HCT116 (cell line): Measurements from ENCODE around the gene DENND5B. TPM values are rescaled to one million over a fixed set of nuclear protein-coding genes. Genes with fewer than 3 reads are reported as not detected.

Experiments
- ATAC-seq: fragments of 200-7000 bp; cut with Tn5 transposase; 2 replicates; pipeline ENCODE4 v1.9.1; 2020; ENCODE audit warnings: mild to moderate bottlenecking, moderate library complexity
- BruUV-seq: library from RNA; stranded (reverse); fragments of 400-500 nt; replicated peaks from 2 replicates; lab custom pipeline; 2021; lab: Mats Ljungman, UMichigan
- CTCF ChIA-PET: fragments of 300-600 bp; sonication (Branson Sonifier 250); formaldehyde crosslinking; loops from one replicate; lab custom pipeline; 2021; ENCODE audit warnings: antibody characterized with exemption; lab: Charles Lee
- POLR2A ChIA-PET: fragments of 300-600, 350-600 bp; sonication (Branson Sonifier 250); formaldehyde crosslinking; loops from one replicate; lab custom pipeline; 2021; ENCODE audit warnings: antibody characterized with exemption; lab: Charles Lee
- RAD21 ChIA-PET, 2 experiments: fragments of 300-600 bp; sonication (Branson Sonifier 250); formaldehyde crosslinking; loops; one replicate each; lab custom pipeline; 2023; ENCODE audit warnings: low total read pairs in 2 of 2; ENCODE audit not compliant: uncharacterized antibody in 2 of 2, unreplicated experiment in 2 of 2, low non-redundant PET in 1 of 2; lab: Charles Lee
- DNase-seq: peaks from one replicate; pipeline ENCODE4 v3.0.0-alpha.2; 2010; ENCODE audit warnings: low read depth, low spot score
- H2AFZ ChIP-seq: fragments of 200-600 bp; shearing (Covaris generic), sonication (generic); 2 replicates; pipeline ENCODE4 v1.6.1; 2017; ENCODE audit warnings: low read depth, mixed run types, mixed read lengths, antibody characterized with exemption, low read length; ENCODE audit not compliant: poor library complexity, severe bottlenecking
- H3K27ac ChIP-seq: 2 replicates; pipeline ENCODE4 v1.5.1; 2012; ENCODE audit warnings: low read depth, low read length
- H3K27me3 ChIP-seq: fragments of 200-600 bp; sonication (generic); 2 replicates; pipeline ENCODE4 v1.6.1; 2016; ENCODE audit warnings: mixed run types, low read length, mixed read lengths; ENCODE audit not compliant: insufficient read depth
- H3K36me3 ChIP-seq, 2 experiments: fragments of 200-500 bp in 1 of 2; fragments of 200-600 bp in 1 of 2; sonication (Bioruptor generic) in 1 of 2; sonication (generic) in 1 of 2; 2 replicates each; pipeline versions ENCODE4 v1.5.1 to v1.6.1; 2014 to 2016; ENCODE audit warnings: low read length in 2 of 2, inconsistent platforms in 1 of 2, mixed read lengths in 1 of 2, mixed run types in 1 of 2; ENCODE audit not compliant: insufficient read depth in 2 of 2, control insufficient read depth in 1 of 2
- H3K4me1 ChIP-seq, 2 experiments: fragments of 200-600 bp in 1 of 2; sonication (generic) in 1 of 2; 2 replicates each; pipeline versions ENCODE4 v1.5.1 to v1.6.1; 2012 to 2017; ENCODE audit warnings: low read length in 2 of 2, inconsistent platforms in 1 of 2, mild to moderate bottlenecking in 1 of 2, mixed read lengths in 1 of 2, mixed run types in 1 of 2, moderate library complexity in 1 of 2; ENCODE audit not compliant: insufficient read depth in 2 of 2, control insufficient read depth in 1 of 2
- H3K4me2 ChIP-seq: fragments of 200-600 bp; sonication (generic); 2 replicates; pipeline ENCODE4 v1.6.1; 2017; ENCODE audit warnings: mixed run types, low read length, mixed read lengths
- H3K4me3 ChIP-seq, 2 experiments: fragments of 200-600 bp in 1 of 2; sonication (generic) in 1 of 2; replicated peaks in 1 of 2; 2 replicates each; pipeline ENCODE4 v1.5.1; 2011 to 2016; ENCODE audit warnings: low read length in 2 of 2, control low read depth in 1 of 2, low read depth in 1 of 2, mild to moderate bottlenecking in 1 of 2, mixed read lengths in 1 of 2, mixed run types in 1 of 2
- H3K79me2 ChIP-seq: fragments of 200-600 bp; sonication (generic); 2 replicates; pipeline ENCODE4 v1.6.1; 2017; ENCODE audit warnings: mild to moderate bottlenecking, mixed run types, low read length, moderate library complexity, mixed read lengths; ENCODE audit not compliant: insufficient read depth
- H3K9ac ChIP-seq: fragments of 200-600 bp; sonication (generic); 2 replicates; pipeline ENCODE4 v1.6.1; 2016; ENCODE audit warnings: low read length, mixed read lengths
- H3K9me2 ChIP-seq: fragments of 200-600 bp; sonication (generic), shearing (Covaris generic); 2 replicates; pipeline ENCODE4 v1.6.1; 2017; ENCODE audit warnings: mixed run types, mild to moderate bottlenecking, moderate library complexity; ENCODE audit not compliant: insufficient read depth
- H3K9me3 ChIP-seq, 2 experiments: fragments of 200-500 bp in 1 of 2; fragments of 200-600 bp in 1 of 2; sonication (Bioruptor generic) in 1 of 2; sonication (generic) in 1 of 2; 2 replicates each; pipeline ENCODE4 v1.6.1; 2014 to 2017; ENCODE audit warnings: low read length in 2 of 2, mixed read lengths in 2 of 2, inconsistent platforms in 1 of 2, low read depth in 1 of 2, mild to moderate bottlenecking in 1 of 2, mixed run types in 1 of 2, moderate library complexity in 1 of 2; ENCODE audit not compliant: control insufficient read depth in 1 of 2, insufficient read depth in 1 of 2
- H4K20me1 ChIP-seq: fragments of 200-600 bp; sonication (generic), shearing (Covaris generic); 2 replicates; pipeline ENCODE4 v1.6.1; 2017; ENCODE audit warnings: mixed run types, mild to moderate bottlenecking, moderate library complexity; ENCODE audit not compliant: insufficient read depth
- ATF3 ChIP-seq: IDR thresholded peaks from 2 replicates; pipeline ENCODE4 v1.6.1; 2012
- CBX3 ChIP-seq: IDR thresholded peaks from 2 replicates; pipeline ENCODE4 v1.6.1; 2012; ENCODE audit warnings: low read depth
- CTCF ChIP-seq, 3 experiments: fragments of 200-600 bp in 1 of 3; sonication (generic) in 1 of 3; IDR thresholded peaks in 2 of 3; conservative IDR thresholded peaks in 1 of 3; 2 replicates each; pipeline ENCODE4 v1.5.1; 2012 to 2017; ENCODE audit warnings: low read depth in 2 of 3, low read length in 2 of 3, antibody characterized with exemption in 1 of 3, borderline replicate concordance in 1 of 3, control low read depth in 1 of 3, mild to moderate bottlenecking in 1 of 3, mixed read lengths in 1 of 3, mixed run types in 1 of 3, moderate library complexity in 1 of 3; ENCODE audit not compliant: insufficient read depth in 1 of 3
- ELF1 ChIP-seq: IDR thresholded peaks from 2 replicates; pipeline ENCODE4 v1.6.1; 2012; ENCODE audit warnings: low read depth, borderline replicate concordance
- EZH2phosphoT487 ChIP-seq: fragments of 200-600 bp; IDR thresholded peaks from 2 replicates; pipeline ENCODE4 v1.6.1; 2018; ENCODE audit warnings: antibody characterized with exemption, borderline replicate concordance
- FOSL1 ChIP-seq: IDR thresholded peaks from 2 replicates; pipeline ENCODE4 v1.6.1; 2012; ENCODE audit warnings: low read depth
- JUND ChIP-seq: IDR thresholded peaks from 2 replicates; pipeline ENCODE4 v1.6.1; 2012
- POLR2AphosphoS5 ChIP-seq: IDR thresholded peaks from 2 replicates; pipeline ENCODE4 v1.6.1; 2011; ENCODE audit warnings: mild to moderate bottlenecking, low read depth, low read length, moderate library complexity
- RAD21 ChIP-seq: IDR thresholded peaks from 2 replicates; pipeline ENCODE4 v1.6.1; 2012; ENCODE audit warnings: low read depth, mild to moderate bottlenecking
- SIN3A ChIP-seq: IDR thresholded peaks from 2 replicates; pipeline ENCODE4 v1.6.1; 2012; ENCODE audit warnings: low read depth
- SP1 ChIP-seq: IDR thresholded peaks from 2 replicates; pipeline ENCODE4 v1.6.1; 2012; ENCODE audit warnings: low read depth
- ZFX ChIP-seq: fragments of 450-650 bp; IDR thresholded peaks from 2 replicates; pipeline ENCODE4 v1.6.1; 2017
- ZNF274 ChIP-seq: fragments of 200-500 bp; sonication (Bioruptor generic); IDR thresholded peaks from 2 replicates; pipeline ENCODE4 v1.6.1; 2014; ENCODE audit warnings: mild to moderate bottlenecking, low read depth, low read length, inconsistent platforms
- intact Hi-C: fragments of 100-400 bp; cut with micrococcal nuclease; formaldehyde crosslinking; loops from 2 replicates; pipeline ENCODE4 v1.10.0; 2022
- total RNA-seq: library from RNA; stranded (reverse); gene quantifications from one replicate; pipeline ENCODE4 v1.2.1, GENCODE V29; 2021; ENCODE audit not compliant: unreplicated experiment
- TF ChIP-seq, protein P1 (sequence below): IDR thresholded peaks from 2 replicates; pipeline ENCODE4 v1.6.1; 2011; ENCODE audit warnings: mild to moderate bottlenecking, low read length, moderate library complexity; ENCODE audit not compliant: insufficient replicate concordance; ENCODE audit errors: extremely low read depth
- TF ChIP-seq, protein P2 (sequence below): IDR thresholded peaks from 2 replicates; pipeline ENCODE4 v1.6.1; 2012

Gene DENND5B
- total RNA-seq, 1 experiment from 2014 or later = 19.2 TPM

GRCh38 chr12:31536672-31537071 lies 54.3 kb downstream of the DENND5B start (continued):
- no peak for TF ChIP-seq CTCF (IDR thresholded peaks at IDR 0.05 in 2 of 3, conservative IDR thresholded peaks at IDR 0.05 in 1 of 3; ENCODE audit: borderline replicate concordance in 1 of 3, insufficient read depth in 1 of 3, low read depth in 2 of 3, low read length in 2 of 3)
- TF ChIP-seq EZH2phosphoT487 = no peak
- no peak for TF ChIP-seq JUND
- no peak for TF ChIP-seq ATF3
- no peak for TF ChIP-seq FOSL1
- no peak for TF ChIP-seq RAD21
- TF ChIP-seq POLR2AphosphoS5 = no peak
- TF ChIP-seq, protein P1, sequence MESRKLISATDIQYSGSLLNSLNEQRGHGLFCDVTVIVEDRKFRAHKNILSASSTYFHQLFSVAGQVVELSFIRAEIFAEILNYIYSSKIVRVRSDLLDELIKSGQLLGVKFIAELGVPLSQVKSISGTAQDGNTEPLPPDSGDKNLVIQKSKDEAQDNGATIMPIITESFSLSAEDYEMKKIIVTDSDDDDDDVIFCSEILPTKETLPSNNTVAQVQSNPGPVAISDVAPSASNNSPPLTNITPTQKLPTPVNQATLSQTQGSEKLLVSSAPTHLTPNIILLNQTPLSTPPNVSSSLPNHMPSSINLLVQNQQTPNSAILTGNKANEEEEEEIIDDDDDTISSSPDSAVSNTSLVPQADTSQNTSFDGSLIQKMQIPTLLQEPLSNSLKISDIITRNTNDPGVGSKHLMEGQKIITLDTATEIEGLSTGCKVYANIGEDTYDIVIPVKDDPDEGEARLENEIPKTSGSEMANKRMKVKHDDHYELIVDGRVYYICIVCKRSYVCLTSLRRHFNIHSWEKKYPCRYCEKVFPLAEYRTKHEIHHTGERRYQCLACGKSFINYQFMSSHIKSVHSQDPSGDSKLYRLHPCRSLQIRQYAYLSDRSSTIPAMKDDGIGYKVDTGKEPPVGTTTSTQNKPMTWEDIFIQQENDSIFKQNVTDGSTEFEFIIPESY = no peak

DNA sequence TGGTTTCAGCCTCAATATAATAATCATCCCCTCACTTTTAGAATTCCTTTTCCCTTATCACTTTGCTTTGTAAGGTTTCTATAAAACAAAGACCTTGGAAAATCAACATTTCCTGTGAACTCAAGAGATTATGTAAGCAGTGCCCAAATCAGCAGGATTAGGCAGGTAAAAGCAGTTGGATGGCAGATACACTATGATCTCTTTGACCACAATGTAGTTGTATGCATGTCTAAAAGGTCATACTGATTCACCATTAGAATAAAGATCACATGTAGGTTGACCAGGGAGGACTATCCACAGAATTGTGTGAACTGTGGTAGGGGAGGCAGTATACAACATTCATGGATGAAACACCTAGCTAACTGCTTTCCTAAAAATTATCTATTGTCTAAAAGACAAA lies 57.5 kb downstream of the DENND5B start:
- Histone ChIP-seq H3K9me2 (no peaks in the 10 kb centered on the region), H3K9ac (no peak overlapping the region), H3K4me3 (no peak overlapping the region), H3K36me3 (no peaks in the 10 kb centered on the region), H3K4me2 (no peak overlapping the region), H3K9me3 (no peaks in the 10 kb centered on the region), H3K79me2 (peaks cover 37% of the 10 kb centered on the region), H3K4me1 (peaks cover 7 to 22% of the 10 kb centered on the region in 2 experiments; a peak in 3 of 4 replicates), H4K20me1 (no peaks in the 10 kb centered on the region), H3K27me3 (no peaks in the 10 kb centered on the region), H3K27ac (no peak overlapping the region), H2AFZ (no peak overlapping the region)
- ChIA-PET RAD21 (no interaction called here), CTCF (no interaction called here), POLR2A (no interaction called here)
- BruUV-seq = no TSS peak
- intact Hi-C loops = no loop called here
- ATAC-seq (no peak), DNase-seq (no peak)
- TF ChIP-seq, protein P2, sequence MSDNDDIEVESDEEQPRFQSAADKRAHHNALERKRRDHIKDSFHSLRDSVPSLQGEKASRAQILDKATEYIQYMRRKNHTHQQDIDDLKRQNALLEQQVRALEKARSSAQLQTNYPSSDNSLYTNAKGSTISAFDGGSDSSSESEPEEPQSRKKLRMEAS = no peak
- TF ChIP-seq ZFX (no peak), ATF3 (no peak), SIN3A (no peak), SP1 (no peak), JUND (no peak), CBX3 (no peak), ZNF274 (no peak), ELF1 (no peak)
- TF ChIP-seq, protein P1 = no peak
